Left cardiac atrium (tissue), 4 donors: ENCODE results near the gene CLEC19A. TPM values are rescaled to one million over a fixed set of nuclear protein-coding genes. Genes with fewer than 3 reads are reported as not detected.

ENCODE experiments used
- ATAC-seq, 2 donors: fragments of 200-7000 bp; cut with Tn5 transposase; one replicate each; pipeline ENCODE4 v1.9.1; 2020; ENCODE audit warnings: mild to moderate bottlenecking in 2 of 2, moderate library complexity in 2 of 2
- DNase-seq: peaks from one replicate; pipeline ENCODE4 v3.0.0-alpha.2; 2020
- intact Hi-C, 2 donors: fragments of 100-400 bp; cut with DNase I; formaldehyde crosslinking; loops; one replicate each; pipeline versions ENCODE4 v1.14.1 to v1.15.1; 2022 to 2023
- long read RNA-seq: library from polyadenylated mRNA; unstranded; transcript quantifications from one replicate; pipeline ENCODE4 v2.0.0, GENCODE V29; 2021
- total RNA-seq, 2 donors: library from RNA; stranded (reverse); fragmentation: NEBNext Ultra II Directional; extraction: Animal tissue kit (Norgen Biotek cat#: 25700); gene quantifications; one replicate each; pipeline ENCODE4 v1.2.1, GENCODE V29; 2021
- donor health status: DM: no; HTN: yes; CAD: no.
- donor health status: DM: no; HTN: yes; CAD: no; lungs with severe emphysema.
- donor health status: DM: yes; HTN: yes; CAD: no.
- donor health status: Dilated cardiomyopathy.

Gene CLEC19A
- total RNA-seq: not detected
- long read RNA-seq: 0 reads

DNA sequence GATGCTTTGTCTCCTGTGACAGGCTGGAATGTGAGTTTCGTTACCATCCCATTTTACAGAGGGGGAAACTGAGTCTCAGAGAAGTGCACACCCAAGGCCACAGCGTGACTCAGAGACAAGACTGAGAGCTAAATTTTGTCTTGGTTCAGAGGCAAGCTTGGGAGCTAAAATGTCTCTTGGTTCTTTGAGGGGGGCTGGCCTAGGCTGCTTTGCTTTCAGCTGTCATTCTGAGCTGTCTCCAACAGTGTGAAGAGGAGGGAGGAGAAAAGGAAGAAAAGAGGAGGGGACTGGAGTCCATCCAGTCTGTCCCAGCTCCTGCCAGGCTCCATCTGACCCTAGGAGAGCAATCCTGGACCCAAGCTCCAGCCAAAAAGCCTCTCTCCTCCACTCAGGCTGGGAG, at the start of gene CLEC19A:
TSS of gene CLEC19A (plus strand) at position 301 of the 400 bp plus-strand sequence. CDS start 121 bp downstream, outside the sequence.
- DNase-seq (no peak), ATAC-seq (no peak)
- intact Hi-C loops: no loop called here

DNA sequence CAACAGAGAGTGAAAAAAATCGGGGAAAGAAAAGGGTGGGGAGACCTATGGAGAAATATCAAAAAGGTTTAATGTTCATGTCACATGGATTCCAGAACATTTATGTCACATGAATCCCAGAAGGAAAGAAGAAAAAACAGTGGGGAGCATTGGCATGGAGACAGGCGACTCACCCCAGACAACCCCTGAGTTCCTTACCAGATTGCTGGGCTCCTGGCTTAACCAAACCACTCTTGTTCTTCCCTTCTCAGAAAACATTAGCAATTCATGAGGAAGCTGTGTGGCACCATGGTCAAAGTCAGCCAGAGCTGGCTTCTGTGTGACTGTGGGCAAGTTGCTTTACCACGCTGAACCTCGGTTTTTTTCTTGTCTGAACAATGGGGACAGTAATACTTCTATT, 49.6 kb upstream of the CLEC19A start:
- DNase-seq: no peak
- ATAC-seq: no peak
- intact Hi-C loops: no loop called here

DNA sequence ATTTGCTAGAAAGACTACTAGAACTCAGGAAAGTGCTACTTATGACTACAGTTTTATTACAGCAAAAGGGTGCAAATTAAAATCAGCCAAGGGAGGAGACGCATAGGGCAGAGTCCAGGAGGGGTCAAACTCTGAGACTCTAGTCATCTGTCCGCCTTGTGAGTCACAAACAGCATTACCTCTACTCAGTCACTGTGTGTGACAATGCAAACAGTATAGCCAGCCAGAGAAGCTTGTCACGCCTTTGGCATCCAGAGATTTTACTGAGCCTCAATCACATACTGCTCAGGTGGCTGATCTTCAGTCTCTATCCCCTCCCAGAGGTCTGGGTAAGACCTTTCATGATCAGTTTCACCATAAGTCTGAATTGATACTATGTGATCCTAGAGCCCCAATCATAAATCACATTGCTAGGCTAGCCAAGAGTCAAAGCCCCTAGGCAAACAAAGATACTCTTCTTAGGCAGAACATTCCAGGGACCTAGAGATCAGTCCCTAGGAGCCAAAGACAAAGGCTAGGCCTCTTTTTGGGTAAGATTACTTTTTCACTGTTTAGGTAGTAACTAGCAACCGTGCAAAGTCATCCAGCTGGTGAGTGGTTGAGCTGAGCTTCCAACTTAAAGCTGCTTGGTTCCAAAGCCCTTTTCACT, 48.8 kb upstream of the CLEC19A start:
- intact Hi-C loops: no loop called here
- DNase-seq: no peak
- no peak for ATAC-seq

DNA sequence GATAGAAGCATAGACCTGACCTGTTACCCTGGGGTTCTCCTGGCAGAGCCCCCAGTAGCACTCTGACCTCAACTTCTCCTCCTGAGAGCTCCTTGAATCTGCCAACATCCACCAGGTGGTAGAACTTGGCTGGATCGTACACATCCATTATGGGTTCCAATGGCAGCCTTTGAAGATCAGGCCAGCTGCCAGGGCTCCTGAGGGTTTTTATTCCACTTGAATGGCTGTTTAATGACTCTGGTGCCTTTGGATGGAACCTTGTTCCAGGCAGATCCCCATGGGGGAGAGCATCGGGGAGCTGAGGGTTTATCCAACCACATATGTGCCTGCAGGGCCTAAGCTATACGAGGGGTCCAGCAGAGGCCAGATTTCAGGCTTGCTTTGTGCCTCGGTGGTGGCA, 47.1 kb upstream of the CLEC19A start:
- intact Hi-C loops: no loop called here
- ATAC-seq: no peak
- DNase-seq: no peak

DNA sequence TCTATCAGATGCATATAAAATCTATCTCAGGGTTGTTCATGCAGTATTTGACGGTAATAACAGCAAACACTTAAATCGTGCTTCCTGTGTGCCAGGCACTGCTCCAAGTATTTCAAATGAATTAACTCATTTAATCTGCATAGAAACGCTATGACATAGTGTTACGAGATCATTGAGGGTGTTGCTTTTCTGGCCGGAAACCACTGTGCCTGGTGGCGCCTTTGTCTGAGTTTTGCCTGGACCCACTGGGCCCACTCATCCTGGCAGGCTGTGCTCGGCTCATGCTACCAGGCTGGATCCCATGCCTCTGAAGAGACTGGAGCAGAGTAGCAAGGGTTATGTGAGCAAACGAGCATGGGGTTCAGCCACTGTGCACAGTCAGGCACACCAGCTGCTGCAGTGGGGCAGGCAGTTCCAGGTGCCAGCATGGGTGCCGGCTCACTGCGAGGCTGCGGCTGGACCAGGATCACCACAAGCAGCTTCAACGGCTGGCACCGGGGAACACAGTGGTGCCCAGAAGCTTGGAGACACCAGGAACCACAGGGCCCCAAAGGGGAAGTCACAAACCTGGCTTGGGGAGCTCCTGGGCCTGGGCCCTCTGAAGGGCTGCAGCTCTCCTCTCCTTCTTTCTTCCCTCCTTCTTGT, 45.9 kb upstream of the CLEC19A start:
- no peak for ATAC-seq
- DNase-seq: no peak
- intact Hi-C loops: no loop called here

DNA sequence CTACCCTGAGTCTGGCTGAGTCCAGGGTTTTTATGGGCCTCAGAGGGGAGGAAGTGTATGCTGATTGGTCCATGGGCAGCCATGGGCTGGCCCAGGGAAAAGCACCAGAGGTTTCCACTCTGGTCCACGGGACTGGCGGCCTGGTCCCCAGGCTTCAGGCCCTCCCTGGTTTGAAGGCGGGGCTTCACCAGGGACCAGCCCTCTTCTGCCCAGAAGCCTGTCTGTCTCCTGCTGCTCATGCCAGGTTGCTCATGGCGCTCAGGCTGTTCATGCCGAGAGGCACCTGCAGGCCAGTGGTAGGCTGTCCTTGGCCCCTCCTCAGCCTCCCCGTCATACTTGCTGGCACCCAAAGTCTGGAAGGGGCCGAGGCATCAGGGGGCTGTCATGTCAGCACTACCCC, 45.0 kb upstream of the CLEC19A start:
- ATAC-seq (no peak), DNase-seq (no peak)
- intact Hi-C loops: no loop called here

DNA sequence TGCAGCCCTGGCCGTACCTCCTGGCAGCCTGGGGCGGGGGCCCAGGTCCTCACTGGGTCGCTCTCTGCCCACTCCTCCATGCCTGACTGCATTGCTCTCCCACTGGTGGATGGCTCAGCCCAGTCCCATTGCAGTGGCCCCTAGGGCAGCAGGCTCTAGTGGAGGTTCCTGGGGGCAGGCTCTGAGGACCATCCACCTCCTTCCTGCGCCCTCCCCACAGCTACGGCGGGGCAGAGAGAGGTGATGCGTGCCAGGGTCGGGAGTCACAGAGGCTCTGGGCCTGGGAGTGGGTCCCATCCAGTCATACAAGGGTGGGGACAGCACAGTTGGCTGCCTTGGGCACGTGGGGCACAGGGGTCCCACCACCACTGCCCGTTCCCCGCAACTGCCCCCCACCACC, 44.0 kb upstream of the CLEC19A start:
- intact Hi-C loops: no loop called here
- ATAC-seq (no peak), DNase-seq (no peak)

DNA sequence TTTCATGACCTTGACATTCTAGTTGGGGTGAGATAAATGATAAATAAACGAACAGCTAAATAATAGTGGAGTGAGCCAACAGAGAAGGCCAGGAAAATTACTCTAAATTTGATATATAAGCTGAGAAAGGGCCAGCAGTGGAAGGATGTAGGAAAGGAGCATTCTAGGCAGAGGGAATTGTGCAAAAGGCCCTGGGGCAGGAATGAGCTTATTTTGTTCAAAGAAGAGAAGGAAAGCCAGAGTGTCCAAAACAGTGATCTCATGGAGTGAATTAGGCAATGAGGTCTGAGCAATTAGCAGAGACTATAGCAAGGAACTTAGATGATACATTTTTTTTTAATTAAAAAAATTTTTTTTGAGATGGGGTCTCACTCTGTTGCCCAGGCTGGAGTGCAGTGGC, 43.3 kb upstream of the CLEC19A start:
- intact Hi-C loops: no loop called here
- DNase-seq (no peak), ATAC-seq (no peak)

DNA sequence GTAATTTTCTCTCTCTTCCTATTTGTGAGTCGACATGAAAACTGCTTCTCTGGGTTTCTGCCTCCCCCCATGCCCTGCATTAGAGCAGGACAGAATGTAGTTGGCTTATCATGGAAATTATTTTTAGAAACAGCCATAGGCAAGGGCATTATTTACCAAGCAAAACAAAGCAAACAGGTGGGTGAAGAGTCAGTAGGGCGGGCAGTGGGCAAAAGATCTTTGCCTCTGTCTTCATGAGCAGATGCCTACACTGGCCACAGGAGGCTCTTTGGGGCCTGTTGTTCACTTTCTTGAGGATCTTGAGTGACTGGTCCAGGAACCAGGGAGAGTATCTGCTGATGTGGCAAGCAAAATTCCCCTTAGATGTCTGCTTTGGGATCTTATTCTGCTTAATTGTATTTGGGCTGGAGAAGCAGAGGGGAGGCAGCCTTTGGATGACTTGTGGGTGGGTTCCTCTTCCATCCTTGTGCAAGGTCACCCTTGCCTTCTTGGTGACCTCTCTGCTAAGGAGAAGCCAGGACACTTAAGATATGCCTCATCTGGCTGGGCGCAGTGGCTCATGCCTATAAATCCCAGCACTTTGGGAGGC, 42.5 kb upstream of the CLEC19A start:
- intact Hi-C loops: no loop called here
- DNase-seq (no peak), ATAC-seq (no peak)

DNA sequence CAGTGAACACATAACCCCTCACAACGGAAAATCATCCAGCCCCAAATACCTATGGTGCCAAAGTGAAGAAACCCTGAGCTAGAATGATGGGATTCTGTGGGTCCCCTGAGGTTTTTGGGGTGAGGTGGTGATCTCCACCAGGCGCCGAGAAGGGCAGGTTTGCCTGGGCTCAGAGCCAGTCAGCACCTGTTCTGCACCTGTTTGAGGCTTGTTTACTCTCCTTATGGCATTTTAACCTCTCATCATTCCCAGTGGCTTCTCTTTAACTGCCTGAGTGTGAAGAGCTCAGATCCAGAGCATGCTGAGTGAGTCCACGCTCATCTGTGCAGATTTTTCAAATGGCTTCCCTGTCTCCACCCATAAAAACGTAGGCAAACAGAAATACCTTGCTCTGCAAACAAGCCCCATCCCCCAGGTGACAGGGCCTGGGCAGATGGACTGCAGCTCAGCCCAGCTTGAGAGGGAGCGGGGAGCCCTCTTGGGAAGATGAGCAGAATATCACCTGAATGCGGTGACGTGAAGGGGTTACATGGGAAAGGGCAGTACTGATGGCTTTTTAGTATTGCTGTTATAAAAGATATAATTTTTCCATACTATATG, 40.1 kb upstream of the CLEC19A start:
- intact Hi-C loops: no loop called here
- DNase-seq: no peak
- no peak for ATAC-seq

DNA sequence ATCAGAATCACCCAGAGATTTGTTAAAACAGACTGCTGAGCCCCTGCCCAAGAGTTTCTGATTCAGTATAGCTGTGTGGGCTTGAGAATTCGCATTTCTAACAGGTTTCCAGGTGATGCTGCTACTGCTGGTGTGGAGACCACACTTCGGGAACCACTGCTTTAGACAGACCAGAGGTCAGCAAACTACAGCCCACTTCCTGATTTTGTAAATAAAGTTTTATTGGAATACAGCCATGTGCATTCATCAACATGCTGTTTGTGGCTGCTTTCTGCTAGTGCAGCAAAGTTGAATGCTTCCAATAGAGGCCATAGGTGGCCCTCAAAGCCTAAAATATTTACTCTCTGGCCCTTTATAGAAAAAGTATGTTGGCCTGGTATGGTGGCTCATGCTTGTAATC, 32.6 kb upstream of the CLEC19A start:
- ATAC-seq (no peak), DNase-seq (no peak)
- intact Hi-C loops: no loop called here

DNA sequence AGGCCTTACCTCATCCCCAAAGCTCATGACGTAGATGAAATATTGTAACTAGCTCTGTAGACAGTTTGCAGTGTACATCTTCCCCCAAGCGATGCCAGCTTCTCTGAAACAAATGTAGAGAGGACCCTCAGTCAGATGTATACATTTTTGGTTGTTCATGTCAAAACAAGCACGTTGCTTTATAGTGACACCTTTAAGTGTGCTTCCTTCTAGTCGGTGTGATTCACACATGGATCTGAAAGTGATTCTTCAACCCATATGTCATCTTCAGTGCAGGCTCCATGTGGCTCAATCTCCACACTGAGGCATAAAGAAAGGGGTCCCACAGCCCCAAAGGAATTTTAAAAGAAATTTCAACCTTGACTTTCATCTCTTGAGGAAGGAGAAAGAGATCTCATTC, 30.9 kb upstream of the CLEC19A start:
- no peak for DNase-seq
- ATAC-seq: no peak
- intact Hi-C loops: no loop called here

DNA sequence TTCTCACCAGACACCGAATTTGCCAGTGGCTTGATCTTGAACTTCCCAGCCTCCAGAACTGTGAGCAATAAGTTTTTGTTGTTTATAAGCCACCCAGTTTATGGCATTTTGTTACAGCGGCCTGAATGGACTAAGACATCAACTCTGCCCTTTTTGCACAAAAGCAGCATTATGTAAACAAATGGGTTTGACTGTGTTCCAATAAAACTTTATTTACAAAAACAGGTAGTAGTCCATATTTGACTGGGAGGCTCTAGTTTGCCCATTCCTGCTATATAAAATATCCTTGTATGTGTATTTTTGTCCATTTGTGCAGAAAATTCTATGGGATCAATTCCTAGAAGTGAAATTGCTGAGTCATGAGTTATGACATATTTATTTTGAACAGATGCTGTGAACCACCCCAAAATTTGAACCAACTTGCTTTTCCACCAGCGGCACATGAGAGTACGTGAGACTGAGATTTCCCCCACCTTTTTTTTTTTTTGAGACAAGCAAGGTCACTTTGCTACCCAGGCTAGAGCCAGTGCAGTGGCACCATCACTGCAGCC, 21.3 kb upstream of the CLEC19A start:
- intact Hi-C loops: no loop called here

DNA sequence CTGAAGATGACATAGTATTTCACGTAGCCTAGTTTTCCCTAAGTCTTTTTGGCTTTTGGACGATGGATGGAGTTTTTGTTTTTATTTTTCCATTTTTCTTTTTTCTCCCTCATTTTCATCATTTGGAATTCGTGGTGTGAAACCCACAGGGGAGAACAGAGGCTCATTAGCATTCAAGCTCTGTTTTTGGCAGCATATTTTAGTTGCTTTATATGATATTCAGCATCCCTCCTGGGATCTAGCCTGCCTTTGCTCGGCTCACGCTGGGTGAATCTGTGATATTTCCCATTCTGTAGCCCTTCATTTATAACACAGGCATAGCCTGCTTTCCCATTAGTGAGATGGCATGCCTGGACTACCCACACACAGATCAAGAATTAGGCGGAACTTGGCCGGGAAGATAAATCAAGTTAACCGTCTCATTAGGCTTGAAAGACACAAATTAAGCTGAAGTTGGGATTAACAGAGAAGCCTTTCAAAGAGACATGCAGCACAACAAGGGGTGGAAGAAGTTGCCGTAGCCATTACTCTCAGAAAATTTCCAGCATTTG, 20.1 kb upstream of the CLEC19A start:
- intact Hi-C loops: no loop called here
- ATAC-seq (no peak), DNase-seq (no peak)

More for the DNA sequence above, 21.3 kb upstream of the CLEC19A start:
- DNase-seq: no peak
- ATAC-seq: no peak

DNA sequence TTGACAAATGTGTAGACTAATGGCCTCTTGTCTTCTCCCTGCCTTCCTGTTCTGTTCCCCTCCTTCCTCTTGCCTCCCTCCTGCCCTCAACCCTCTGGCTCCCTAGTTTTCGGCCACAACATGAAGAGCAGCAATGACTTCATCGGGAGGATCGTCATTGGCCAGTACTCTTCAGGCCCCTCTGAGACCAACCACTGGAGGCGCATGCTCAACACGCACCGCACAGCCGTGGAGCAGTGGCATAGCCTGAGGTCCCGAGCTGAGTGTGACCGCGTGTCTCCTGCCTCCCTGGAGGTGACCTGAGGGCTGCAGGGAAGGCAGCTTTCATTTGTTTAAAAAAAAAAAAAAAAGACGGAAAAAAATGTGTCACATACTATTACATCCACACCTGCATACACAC, 18.8 kb upstream of the CLEC19A start:
- DNase-seq (no peak), ATAC-seq (no peak)
- intact Hi-C loops: no loop called here

DNA sequence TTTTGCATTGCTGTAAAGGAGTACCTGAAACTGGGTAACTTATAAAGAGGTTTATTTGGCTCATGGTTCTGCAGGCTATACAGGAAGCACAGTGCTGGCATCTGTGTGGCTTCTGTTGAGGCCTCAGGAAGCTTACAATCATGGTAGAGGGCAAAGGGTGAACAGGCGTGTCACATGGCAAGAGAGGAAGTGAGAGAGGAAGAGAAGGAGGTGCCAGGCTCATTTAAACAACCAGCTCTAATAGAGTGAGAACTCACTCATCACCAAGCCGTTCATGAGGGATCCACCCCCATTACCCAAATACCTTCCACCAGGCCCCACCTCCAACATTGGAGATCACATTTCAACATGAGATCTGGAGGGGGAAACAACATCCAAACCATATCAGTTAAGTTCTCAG, 16.4 kb upstream of the CLEC19A start:
- DNase-seq: no peak
- intact Hi-C loops: no loop called here
- ATAC-seq: no peak

DNA sequence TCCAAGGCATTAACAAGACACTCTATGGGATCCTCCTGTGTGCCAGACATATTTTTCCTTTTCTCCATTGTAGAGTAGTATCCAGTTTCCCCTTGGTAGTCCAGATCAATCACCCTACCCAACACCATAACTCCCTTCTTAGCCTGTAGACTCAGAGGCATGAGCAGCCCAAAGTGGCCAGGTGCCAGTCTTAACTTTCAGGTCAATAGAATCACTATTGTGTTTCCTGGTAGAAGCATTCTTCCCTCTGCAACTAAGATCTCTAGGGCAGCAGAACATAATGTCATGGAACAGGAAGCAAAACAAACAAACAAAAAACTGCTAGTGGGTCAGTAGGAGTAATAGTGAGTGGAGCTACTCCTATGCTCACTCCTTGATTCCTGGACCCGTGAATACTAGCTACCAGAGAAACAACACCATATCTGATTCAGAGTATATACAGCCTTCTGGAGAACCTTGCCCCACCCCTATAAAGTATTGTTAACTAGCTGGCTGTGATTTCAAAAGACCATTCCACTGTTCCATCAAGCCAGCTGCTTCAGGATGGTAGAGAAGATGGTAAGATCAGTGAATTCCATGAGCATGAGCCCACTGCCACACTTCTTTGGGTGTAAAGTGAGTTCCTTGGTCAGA, 11.2 kb upstream of the CLEC19A start:
- ATAC-seq (no peak), DNase-seq (no peak)
- intact Hi-C loops: no loop called here

DNA sequence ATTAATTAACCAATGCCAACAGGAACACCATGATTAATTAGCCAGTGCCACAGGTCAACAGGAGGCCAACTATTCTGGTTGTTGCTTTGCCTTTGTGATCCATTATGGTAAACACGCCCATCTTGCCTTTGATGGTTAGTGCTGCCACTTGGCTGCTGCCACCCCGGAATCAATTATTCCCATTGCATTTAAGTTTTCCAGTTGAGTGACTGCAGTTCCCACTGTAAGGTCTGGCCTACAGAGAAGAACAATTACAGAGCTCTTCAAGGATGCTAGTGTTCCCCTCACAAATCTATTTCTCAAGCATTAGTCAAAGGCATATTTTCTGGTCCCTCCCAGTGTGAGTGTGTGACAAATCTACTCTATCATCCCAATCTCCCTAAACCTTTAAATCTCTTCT, 7.1 kb upstream of the CLEC19A start:
- no peak for ATAC-seq
- no peak for DNase-seq
- intact Hi-C loops: no loop called here

DNA sequence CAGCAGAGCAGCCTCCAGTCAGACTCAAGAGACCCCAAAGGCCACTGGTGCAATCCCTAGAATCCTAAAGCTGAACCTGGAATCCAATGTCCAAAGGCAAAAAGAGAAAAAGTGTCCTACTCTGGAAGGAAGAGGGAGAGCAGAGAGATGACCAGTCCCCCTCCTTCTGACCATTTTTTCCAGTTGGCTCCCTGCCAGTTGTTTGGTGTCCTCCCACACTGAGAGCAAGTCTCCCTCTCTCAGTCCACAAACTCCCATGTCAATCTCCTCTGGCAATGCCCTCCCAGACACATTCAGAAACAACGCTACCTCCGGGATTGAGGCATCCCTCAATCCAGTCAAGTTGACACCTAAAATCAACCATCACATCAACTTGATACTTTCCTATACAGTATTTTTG, 4.3 kb upstream of the CLEC19A start:
- DNase-seq: no peak
- no peak for ATAC-seq
- intact Hi-C loops: no loop called here

DNA sequence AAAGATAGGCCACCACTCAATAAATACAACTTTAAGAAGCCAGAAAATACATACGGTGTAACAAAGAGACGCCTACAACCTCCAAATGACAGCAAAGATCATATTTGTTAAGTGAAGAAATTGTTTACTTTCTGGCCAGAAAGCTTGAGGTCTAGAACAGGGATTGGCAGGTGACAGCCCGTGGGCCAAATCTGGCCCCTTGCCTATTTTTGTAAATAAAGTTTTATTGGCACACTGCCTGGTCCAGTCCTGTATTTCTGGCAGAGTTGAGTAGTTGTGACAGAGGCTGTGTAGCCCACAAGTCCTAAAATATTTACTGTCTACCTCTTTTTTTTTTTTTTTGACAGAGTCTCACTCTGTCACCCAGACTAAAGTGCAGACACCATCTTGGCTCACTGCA, 3.4 kb upstream of the CLEC19A start:
- ATAC-seq: no peak
- intact Hi-C loops: no loop called here
- no peak for DNase-seq
